Kidney epithelial cell (primary cell): ENCODE data around the gene NMRAL1. TPM values are rescaled to one million over a fixed set of nuclear protein-coding genes. Genes with fewer than 3 reads are reported as not detected.

ENCODE experiments used
- DNase-seq: peaks from one replicate; pipeline ENCODE4 v3.0.0-alpha.2; 2010; ENCODE audit warnings: low read depth
- H3K27me3 ChIP-seq: 2 replicates; pipeline ENCODE4 v1.6.0; 2011; ENCODE audit warnings: low read length; ENCODE audit not compliant: control insufficient read depth, insufficient read depth
- H3K36me3 ChIP-seq: 2 replicates; pipeline ENCODE4 v1.5.1; 2011; ENCODE audit warnings: low read length; ENCODE audit not compliant: control insufficient read depth, insufficient read depth
- H3K4me3 ChIP-seq: 2 replicates; pipeline ENCODE4 v1.5.1; 2011; ENCODE audit warnings: low read depth, mild to moderate bottlenecking, control low read depth, low read length
- total RNA-seq: library from RNA; depleted of rRNA; stranded (reverse); fragments of >200 nt; gene quantifications from 2 replicates; pipeline ENCODE4 v1.2.3, GENCODE V29; 2015
- TF ChIP-seq, protein P1 (sequence below): IDR thresholded peaks from 2 replicates; pipeline ENCODE4 v1.5.1; 2011; ENCODE audit warnings: mild to moderate bottlenecking, moderate library complexity, low read length, control low read depth, inconsistent platforms; ENCODE audit not compliant: insufficient read depth, poor library complexity, severe bottlenecking

NMRAL1 gene
- total RNA-seq, 1 donor from 2014 or later, result 59.5 TPM

DNA sequence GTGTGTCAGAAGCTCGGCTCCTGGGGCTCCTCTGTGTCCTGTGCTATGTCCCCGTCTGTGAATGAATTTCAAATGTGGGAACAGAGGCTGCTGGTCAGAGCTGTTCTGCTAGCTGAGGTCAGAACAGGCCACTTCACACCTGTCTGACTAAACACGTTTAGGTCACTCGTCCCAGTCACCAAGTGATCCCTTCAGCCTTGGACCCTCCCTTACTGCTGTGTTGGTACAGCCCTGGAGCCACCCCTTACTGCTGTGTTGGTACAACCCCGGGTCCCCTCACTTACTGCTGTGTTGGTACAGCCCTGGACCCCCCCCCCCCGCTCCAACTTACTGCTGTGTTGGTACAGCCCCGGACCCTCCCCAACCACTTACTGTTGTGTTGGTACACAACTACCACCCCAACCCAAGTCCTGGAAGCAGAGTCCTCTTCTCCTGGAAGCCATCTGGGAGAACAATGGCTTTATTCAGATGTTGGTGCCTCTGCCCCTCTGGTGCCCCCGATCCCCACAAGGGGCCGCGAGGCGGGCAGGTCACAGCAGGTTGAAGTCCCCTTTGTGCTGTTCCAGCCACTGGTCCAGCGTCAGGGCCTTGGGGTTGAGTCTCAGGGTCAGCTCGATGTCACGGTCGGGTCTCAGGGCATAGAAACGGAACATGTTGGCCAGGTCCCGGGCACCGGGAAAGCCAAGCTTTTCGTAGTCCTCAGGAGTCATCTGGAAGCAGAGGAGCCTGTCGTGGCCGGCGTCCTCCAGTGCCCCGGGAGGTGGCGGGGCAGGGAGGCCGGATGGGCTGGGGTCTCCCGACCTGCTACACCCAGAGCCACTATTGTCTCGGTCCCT lies 13.0 kb downstream of the NMRAL1 start:
- Histone ChIP-seq H3K27me3 (no peaks in the 10 kb centered on the region), H3K4me3 (no peak overlapping the region), H3K36me3 (peaks cover 1% of the 10 kb centered on the region)
- TF ChIP-seq, protein P1, sequence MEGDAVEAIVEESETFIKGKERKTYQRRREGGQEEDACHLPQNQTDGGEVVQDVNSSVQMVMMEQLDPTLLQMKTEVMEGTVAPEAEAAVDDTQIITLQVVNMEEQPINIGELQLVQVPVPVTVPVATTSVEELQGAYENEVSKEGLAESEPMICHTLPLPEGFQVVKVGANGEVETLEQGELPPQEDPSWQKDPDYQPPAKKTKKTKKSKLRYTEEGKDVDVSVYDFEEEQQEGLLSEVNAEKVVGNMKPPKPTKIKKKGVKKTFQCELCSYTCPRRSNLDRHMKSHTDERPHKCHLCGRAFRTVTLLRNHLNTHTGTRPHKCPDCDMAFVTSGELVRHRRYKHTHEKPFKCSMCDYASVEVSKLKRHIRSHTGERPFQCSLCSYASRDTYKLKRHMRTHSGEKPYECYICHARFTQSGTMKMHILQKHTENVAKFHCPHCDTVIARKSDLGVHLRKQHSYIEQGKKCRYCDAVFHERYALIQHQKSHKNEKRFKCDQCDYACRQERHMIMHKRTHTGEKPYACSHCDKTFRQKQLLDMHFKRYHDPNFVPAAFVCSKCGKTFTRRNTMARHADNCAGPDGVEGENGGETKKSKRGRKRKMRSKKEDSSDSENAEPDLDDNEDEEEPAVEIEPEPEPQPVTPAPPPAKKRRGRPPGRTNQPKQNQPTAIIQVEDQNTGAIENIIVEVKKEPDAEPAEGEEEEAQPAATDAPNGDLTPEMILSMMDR, result no peak
- no peak for DNase-seq

DNA sequence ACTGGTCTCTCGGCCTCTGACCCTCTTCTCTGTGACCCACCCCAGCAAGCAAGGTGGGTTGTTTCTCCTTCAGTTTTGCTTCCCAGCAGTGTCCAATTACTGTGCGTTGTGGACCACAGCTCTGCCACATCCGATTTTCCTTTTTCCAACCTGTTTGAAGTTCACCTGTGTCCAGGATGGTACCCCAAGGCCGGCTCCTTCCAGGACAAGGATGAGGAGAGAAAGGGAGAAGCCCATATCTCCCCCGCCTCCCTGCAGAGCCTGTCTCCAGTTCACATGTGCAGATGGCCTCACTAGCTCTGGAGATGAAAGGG lies 13.5 kb downstream of the NMRAL1 start:
- H3K36me3 ChIP-seq, result peaks cover 1% of the 10 kb centered on the region
- no peak overlapping the region for H3K4me3 ChIP-seq
- DNase-seq, result no peak

DNA sequence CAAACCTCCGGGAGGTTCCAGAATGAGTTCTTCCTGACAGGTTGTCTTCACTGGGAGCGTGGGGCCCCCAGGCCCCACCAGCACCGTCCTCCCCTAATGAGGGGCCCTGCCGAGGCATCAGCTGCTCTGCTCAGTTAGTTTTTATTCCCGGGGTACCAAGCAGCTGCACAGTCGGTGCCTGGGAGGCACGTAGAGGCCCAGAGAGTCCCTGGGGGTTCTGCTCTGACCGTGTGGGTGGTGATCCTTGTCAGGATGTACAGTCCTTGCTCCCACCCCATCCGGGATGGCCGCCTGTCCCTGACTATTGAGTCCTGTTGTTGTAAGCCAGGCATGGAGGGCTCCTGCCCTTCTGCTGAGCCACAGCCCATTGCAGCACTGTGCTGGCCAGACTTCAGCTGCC lies 18.5 kb downstream of the NMRAL1 start:
- TF ChIP-seq, protein P1, result no peak
- Histone ChIP-seq H3K4me3 (no peak overlapping the region), H3K27me3 (no peaks in the 10 kb centered on the region), H3K36me3 (peaks cover 3% of the 10 kb centered on the region)
- DNase-seq, result no peak

More for the DNA sequence above, 13.5 kb downstream of the NMRAL1 start:
- TF ChIP-seq, protein P1, result no peak
- H3K27me3 ChIP-seq, result no peaks in the 10 kb centered on the region

DNA sequence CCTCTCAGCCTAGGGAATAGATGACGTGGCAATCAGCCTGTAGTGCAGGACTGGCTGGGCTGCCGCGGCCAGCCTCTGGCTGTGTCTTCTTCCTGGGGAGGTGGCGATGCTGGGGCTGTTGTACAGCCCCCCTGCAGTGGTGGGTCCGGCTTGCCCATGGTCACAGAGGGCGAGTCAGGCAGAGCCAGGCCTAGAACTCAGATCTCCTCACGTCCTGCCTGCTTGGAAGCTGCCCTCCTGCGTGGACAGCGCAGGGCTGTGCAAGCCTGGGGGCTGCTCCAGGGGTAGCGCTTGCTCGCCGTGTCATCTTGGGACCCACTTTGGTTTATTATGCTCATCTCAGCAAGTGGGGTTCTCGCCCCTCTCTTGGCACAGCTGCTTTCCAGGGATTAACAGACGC lies 19.3 kb downstream of the NMRAL1 start:
- Histone ChIP-seq H3K27me3 (no peaks in the 10 kb centered on the region), H3K4me3 (no peak overlapping the region), H3K36me3 (peaks cover 3% of the 10 kb centered on the region)
- TF ChIP-seq, protein P1, result no peak
- no peak for DNase-seq

DNA sequence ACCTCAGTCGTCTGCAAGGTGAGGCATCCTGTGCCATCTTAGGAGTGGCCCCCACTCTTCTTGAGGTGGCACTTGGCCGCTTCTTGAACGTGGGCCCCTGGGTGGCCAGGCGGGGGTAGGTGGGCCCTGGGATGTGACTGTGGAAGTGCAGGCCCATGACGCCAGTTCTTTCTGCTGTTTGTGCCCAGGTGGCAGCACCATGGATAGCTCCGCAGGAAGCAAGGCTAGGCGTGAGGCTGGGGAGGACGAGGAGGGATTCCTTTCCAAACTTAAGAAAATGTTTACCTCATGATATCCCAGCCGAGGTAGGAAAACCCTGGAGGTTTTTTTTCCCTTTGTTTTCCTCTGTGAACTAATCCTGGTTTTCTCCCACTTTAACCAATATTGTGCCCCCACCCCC lies 19.8 kb downstream of the NMRAL1 start:
- DNase-seq, result no peak
- TF ChIP-seq, protein P1, result no peak
- Histone ChIP-seq H3K27me3 (no peaks in the 10 kb centered on the region), H3K36me3 (peaks cover 3% of the 10 kb centered on the region), H3K4me3 (no peak overlapping the region)

DNA sequence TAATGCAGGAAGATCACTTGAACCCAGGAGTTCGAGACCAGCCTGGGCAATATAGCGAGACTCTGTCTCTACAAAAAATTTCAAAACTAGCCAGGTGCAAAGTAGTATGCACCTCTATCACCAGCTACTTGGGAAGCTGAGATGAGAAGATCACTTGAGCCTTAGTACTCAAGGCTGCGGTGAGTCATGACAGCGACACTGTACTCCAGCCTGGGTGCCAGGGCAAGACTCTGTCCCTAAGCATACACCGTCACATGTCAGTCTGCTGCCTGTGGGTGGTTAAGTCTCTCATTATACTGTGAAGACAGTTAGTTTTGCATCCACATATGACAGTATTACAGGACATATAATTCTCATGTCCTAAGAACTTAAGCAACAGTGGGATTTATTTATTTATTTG lies 21.8 kb downstream of the NMRAL1 start:
- DNase-seq, result no peak
- Histone ChIP-seq H3K4me3 (no peak overlapping the region), H3K36me3 (peaks cover 3% of the 10 kb centered on the region), H3K27me3 (no peaks in the 10 kb centered on the region)
- TF ChIP-seq, protein P1, result no peak
